HG02970 (cell line): Measurements from ENCODE around the gene RRBP1.
"Not testable (repeated sequence)": the region's sequence is repeated elsewhere in the genome, so short reads cannot be mapped to it uniquely, and the experiment has no call there.

Experiments
- ATAC-seq: cut with Tn5 transposase; IDR thresholded peaks from one replicate; pipeline ENCODE4 v1.9.1; 2021; ENCODE audit warnings: mild to moderate bottlenecking, moderate library complexity, moderate number of reproducible peaks; ENCODE audit not compliant: unreplicated experiment, low FRiP score

Gene RRBP1

DNA sequence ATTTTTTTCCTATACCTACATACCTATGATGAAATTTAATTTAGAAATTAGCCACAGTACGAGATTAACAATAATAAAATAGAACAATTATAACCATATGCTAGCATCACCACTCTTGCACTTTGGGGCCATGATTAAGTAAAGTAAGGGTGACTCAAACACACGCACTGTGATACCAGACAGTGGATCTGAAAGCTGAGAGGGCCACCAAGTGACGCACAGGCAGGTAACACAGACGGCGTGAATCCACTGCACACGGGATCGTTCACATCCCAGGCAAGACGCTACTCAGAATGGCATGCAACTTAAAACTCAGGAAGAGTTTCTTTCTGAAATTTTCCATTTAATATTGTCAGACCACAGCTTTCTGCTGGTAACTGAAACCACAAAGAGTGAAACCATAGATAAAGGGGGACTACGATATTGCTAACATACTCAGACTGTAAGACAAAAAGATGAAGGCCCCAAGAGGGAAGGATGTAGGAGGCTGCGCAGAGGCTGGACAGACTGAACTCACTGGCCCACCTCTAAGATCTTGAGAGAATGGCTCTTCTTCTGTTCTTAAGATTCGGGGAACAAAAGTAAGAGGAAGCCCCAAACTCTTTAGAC lies 17.9 kb downstream of the RRBP1 start:
- ATAC-seq = no peak

DNA sequence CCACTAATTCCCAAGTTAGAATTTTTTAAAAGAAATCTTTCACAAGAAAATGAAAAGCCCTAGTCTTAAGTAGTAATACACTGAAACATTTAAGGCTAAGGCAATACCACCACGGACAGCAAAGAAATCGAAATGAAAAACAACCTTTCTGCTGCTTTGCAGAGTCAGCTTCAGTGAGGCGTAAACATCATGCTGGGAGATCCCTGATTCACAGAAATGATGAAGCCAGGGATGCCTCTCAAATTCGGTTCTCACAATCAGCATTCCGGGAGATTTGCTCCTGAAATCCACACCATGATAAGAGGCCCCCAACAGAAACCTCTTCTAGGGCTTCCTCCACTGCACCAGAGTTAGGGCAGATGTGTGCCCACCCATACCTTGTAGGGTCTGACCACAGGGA lies 18.6 kb downstream of the RRBP1 start:
- ATAC-seq = no peak

DNA sequence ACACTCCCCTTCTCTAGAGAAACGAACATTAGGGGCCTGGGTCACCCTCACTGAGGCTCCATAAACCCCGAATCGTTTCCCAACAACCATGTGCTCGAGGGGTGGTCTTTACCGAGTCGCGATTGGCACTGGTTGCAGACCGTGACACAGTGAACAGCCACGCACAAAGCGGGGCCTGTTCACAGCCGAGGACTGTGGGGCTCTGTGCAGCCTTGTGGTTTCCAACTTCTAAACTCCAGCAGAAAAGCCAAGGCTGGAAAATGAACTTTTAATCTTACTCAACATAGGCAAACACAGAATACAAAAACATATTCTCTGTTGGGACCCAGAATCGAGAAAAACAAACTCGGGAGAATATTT lies 19.0 kb downstream of the RRBP1 start:
- no peak for ATAC-seq

DNA sequence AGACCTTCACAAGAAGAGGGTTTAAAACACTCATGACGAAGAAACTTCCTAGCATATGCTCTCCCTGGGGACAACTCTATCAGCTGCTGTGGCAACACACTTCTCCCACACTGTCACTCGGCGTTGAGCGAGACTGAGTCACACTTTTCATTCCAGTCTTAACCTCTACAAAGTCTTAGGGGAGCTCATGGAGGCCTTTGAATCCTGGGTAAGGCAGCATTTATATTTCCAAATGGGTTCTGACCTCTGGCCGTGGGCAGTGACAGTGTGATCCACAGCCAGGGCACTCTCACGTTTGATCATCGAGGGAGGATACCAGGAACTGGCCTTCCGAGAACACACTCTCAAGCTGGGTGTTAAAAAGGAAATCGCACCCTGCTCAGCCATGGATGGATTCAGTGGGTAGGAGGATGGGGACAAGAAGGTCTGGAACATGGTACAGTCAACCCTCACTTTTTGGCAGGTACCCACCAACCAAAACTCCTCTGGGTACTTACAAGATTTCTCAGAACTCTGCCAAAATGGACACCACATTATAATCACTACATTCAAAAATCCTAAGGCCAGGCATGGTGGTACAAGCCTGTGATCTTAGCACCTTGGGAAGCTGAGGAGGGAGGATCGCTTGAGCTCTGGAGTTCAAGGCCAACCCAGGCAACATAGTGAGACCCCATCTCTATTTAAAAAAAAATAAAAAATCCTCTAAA lies 19.6 kb downstream of the RRBP1 start:
- no peak for ATAC-seq

DNA sequence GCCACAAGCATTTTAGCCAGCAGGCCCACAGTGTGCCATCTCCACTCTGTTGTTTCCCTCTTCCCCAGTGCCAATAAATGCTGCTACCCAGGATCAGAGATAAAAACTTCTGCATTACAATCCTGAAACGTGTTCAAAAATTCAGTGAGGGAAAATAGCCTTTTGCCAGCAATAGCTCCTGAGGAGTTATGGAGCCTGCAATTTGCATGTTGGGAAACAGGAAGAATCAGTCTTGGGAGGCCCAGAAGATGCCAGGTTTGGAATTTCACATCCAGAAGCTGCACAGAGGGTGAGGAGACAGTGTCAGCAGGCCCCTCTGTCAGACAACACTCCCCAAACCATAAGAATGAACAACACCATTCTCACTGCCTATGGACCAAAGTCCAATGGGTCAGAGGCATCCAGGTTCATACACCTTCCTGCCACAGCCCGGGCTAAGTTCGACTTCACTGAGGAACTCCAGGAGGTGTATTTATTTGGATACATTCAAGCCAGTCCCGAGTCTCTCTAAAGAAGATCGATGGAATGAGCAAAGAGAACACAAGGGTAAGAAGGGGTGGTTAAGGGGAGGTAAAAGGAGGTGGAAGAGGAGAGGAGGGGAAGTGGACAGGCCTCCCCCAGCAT lies 20.8 kb downstream of the RRBP1 start:
- no peak for ATAC-seq

DNA sequence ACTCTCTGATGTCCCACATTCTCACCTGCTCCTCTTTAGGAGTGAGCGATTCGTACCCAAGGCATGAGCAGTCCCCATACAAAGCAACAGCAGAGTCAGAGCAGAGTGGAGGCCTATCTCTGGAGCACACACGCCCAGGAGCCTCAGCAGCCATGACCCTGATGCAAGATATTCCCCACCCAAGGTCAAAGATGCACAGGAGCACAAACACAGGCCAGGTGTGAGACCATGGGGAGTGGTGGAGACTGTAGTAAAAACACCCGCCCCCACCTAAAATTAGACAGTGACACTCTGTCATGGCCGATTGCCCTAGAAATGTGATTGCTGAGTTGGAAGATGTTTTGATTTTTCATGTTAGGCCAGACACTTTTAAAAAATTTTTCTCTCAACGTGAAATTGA lies 21.4 kb downstream of the RRBP1 start:
- no peak for ATAC-seq

DNA sequence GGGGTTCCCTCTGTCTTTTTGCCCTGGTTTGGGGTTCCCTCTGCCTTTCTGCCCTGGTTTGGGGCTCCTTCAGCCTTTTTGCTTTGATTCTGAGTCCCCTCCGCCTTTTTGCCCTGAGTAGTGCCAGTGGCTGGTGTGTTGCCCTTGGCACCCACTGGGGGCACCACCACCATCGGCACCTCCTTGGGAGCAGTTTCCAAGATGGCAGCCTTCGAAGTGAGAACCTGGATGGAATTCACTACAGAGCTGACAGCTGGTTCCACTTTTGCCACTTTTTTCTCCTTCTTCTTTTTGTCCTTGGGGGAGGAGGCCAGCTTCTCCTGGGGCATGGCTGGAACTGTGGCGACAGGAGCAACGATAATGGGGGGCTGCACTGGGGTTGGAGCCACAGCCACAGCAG lies 22.2 kb downstream of the RRBP1 start:
- no peak for ATAC-seq

DNA sequence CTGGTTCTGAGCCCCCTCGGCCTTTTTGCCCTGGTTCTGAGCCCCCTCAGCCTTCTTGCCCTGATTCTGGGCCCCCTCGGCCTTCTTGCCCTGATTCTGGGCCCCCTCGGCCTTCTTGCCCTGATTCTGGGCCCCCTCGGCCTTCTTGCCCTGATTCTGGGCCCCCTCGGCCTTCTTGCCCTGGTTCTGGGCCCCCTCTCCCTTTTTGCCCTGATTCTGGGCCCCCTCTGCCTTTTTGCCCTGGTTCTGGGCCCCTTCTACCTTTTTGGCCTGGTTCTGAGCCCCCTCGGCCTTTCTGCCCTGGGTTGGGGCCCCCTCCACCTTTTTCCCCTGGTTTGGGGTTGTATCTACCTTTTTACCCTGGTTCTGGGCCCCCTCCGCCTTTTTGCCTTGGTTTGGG lies 22.7 kb downstream of the RRBP1 start:
- ATAC-seq = not testable (repeated sequence)

DNA sequence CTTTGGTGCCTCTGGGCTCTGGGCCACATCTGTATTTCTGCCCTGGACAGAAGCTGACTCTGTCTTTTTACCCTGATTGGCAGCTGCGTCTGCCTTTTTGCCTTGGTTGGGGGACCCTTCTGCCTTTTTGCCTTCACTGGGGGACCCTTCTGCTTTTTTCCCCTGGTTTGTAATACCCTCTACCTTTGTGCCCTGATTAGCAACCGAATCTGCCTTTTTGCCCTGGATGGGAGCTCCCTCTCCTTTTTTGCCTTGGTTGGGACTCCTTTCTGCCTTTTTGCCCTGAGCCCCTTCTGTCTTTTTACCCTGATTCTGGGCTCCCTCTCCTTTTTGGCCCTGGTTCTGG lies 23.4 kb downstream of the RRBP1 start:
- ATAC-seq = no peak

DNA sequence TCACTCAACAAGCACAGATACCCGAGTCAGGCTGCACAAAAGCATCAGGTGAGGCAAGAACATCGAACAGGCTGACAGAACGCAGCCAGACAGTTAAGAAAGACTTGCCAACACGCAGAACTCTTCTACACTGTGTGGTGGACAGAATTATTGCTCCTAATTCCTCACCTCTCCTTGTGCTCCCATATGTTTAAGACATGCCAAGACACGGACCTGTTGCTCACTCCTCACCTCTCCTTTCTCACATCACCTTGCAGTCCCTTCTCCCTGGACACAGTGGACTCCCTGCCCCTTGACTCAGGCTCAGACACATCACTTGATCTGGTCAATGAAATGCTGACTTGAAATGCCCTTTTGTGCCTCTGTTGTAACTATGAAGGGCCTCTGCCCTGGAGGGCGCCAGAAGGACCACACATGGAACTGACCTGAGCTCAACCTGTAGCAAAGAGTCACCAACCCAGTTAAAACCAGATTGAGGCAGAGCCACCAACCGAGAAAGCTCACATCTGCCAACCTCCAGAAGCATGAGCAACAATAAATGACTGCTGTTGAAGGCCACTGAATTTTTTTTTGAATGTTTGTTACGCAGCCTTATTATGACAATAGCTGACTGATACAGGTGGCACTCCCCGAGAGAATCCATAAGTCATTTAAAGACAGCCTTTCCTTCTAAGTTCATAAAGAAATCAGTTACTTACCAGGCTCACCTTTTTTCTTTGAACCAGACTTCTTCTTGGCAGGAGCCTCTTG lies 24.0 kb downstream of the RRBP1 start:
- no peak for ATAC-seq

DNA sequence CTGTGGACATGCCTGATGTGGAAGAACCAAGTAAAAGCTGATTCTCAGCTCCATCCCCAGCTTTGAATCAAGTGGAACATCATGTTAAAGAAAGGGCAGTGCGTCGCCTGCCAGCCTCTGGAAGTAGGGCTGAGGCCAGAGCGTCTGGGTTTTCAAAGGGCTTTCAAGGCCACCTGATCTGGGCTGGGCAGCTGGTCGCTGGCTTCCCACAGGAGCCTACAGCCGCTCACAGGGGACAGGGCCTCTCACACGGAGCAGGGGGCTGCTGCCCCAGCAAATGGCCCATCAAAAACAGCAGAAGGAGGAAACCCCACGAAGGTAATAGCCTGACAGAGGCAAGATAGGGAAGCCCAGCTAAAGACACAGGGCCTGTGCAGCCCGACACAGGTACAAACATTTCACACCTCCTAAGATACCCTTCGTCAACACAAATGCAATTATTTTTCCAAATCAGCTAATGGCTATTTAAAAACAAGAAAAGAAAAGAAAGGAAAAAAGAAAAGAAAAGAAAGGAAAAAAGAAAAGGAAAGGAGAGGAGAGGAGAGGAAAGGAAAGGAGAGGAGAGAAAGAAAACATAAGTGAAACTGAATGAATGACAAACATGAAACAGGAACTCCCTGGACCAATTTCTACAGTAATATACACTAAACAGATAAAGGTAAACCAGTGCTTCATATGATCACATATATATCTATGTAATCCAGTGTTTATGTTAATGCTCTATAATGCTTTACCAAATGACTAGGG lies 24.8 kb downstream of the RRBP1 start:
- ATAC-seq = no peak

DNA sequence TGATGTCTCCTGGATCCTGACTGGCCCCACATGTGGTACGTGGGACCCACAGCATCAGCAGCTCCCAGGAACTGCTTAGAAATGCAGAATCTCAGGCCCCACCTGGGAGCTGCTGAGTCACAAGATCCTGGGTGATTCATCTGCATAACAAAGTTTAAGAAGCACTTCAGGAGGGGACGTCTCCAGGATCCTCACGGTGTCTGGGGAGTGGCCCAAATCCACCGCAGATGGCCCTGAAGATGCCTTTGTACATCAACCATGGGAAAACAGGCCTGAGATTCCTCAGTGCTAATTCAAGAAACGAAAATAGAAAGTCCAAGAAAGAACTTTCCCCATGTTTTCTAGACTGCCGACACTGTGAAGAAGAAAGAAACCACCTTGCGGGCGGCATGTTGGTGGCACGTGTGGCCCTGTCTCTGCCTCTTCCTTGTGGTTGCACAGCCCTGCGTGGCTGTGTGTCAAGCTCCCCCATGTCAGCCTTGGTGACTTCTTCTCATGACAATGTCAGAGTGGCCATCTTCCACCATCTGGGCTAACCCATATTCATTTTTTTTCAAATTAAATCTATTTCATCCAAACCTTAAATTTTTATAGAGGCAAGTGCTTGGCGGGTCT lies 26.1 kb downstream of the RRBP1 start:
- ATAC-seq = no peak

DNA sequence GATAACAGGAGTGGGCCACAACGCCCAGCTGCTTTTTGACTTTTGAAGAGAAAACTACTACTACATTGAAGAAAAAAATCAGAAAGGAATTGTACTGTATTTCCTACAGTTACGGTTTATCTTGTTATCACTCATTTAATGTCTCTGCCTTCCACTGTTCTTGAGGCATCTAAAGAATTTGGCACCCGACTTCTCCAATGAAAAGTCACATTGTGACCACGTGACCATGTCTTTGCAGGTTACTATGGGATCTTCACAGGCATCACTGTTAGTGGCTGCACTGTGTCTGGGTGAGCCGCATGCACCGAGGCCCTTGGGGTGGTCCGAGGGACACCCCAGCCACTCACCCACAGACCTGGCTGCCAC lies 26.8 kb downstream of the RRBP1 start:
- ATAC-seq = no peak

DNA sequence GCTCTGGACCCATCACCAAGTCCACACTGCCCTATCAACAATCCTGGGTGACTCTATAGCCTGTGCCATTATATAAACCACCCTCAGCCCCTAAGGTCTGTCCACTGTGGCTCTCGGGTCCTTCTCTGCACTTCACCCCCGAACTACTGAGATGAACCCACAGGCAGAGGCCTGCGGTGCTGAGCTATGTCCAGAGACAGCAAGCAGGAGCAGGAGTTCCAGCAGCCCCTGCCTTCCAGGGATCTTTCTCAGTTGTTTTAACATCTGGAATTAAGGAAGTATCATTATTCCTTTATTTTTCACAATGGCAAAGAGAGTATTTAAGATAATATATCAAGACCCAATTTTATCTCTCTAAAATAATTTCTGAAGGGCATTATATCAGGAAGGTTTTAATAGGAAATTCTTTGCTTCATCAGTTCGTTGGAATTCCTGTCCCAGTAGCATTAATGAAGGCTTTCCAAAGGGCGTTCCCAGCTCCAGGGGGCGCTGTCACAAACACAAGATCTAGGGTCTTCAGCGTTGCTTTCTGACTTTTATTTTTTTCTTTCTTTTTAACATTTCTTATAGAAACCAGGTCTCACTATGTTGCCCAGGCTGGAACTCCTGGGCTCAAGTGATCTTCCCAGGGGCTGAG lies 27.3 kb downstream of the RRBP1 start:
- no peak for ATAC-seq

DNA sequence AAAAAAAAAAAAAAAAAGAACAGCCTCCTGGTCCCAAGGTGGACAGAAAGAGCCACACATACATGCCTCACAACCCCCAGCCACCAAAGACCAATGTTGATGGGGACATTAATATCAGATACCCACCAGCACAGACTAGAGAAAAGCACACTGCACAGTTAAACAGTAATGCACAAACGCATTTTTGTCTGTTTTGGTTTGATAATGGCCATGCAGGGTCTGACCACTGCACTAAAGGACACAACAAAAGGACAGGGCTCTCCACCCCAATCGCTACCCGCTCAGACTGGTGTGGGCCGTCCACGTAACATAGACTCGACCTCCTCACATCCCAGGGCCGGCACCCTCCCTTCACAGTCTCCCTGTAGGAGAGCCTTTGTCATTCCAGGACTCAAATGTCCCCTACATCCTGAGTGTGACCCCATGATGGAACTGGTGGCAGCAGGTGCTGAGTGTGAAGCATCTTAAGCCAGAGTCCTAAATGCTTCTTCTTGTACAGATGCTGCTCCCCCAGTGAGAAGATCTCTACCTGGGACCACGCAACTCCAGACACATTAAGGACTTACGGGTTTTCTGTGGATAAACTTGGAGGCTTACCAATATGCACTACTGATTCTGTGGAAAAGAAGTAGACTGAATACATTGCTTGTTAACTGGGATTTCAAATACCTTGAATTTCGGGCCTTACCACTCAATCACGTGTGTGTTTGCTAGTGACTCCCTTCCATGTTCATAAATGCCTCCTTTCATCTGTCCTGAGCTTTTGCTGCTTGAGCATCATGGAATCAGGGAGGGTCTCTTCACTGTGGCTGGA lies 28.0 kb downstream of the RRBP1 start:
- ATAC-seq = no peak

DNA sequence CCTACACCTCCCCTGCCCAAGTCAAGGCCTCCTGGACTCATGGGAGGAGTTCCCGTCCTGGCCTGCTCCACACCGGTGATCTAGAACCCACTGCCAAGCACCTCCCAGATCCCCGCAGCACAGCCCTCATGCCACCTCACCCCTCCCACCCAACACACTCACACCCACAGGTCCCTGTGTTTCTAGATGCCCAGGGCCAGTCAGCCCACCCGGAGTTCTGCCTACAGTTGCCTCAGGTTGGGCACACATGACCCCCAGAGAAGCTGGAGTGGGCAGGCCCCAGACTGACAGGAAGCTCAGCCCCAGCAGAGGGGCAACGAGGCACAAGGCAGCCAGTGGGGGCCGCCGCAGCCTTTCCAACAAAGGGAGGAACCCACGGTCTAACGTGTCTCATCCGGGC lies 29.6 kb downstream of the RRBP1 start:
- ATAC-seq = no peak

DNA sequence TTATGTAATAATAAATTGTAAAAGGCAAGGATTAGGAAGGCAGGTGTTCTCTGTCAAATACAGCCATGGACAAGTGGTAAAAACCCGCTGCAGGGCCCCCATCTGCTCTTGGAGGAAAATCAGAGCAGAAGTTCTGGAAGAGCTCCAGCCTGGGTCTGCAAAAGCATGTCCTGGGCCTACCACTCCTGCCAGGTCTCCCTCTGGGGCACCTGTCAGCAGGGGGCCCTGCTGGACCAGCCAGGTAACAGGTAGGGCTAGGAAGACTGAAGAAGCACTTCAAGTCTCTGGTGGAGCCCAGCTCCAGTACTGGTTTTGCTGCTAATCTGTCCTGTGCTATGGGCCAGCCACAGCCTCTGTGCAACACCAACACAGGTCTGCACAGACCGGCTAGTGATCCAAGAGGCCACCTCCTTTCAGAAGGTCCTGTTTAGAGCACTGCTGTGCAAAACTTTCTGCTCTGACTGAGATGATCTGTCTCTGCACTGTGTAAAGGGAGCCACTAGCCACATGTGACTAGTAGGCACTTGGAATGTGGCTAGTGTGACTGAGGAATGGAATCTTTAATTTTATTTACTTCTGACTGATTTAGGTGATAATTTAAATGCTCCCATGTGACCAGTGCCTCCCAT lies 30.2 kb downstream of the RRBP1 start:
- no peak for ATAC-seq

DNA sequence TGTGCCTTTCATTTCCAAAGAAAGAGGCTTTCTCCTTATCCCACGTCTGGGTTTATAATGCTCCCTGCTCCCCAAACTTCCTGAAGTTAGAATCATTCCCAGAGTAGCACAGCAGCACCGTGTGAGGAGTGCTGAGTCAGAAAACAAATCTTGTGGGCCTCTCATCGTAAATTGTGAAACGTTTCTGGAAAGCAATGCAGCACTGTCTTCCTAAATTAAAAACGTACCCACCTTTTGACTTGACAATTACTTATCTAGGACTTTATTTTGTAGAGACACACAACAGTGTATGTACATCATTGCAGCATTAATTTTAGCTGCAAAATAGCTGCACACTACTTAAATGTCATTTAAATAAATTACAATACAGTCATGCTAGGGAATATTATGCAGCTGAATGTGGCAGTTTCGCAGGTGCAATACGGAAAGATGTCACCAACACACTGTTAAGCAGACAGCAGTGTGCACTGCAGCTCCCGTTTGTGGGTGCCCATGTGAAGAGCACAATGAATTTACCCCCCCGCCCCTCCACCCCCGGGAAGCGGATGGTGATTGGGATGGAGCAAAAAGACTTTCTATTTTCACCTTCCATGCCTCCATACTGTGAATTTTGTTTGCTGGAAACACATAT lies 30.8 kb downstream of the RRBP1 start:
- ATAC-seq = no peak
